Gastroesophageal sphincter (tissue), 4 donors: ENCODE data around the gene CFAP73. TPM values are rescaled to one million over a fixed set of nuclear protein-coding genes. Genes with fewer than 3 reads are reported as not detected.
"Not testable (repeated sequence)": the region's sequence is repeated elsewhere in the genome, so short reads cannot be mapped to it uniquely, and the experiment has no call there.

Source experiments
- ATAC-seq: fragments of 150-250 bp; one replicate; pipeline ENCODE4 v1.9.1; 2016; ENCODE audit warnings: mild to moderate bottlenecking, moderate library complexity
- H3K27ac ChIP-seq, 4 donors: fragments of 200-600 bp; sonication (generic) in 3 of 4; 1 replicate in 3 of 4; 2 replicates in 1 of 4; pipeline ENCODE4 v1.5.1; 2016 to 2019
- H3K27me3 ChIP-seq: fragments of 200-600 bp; sonication (generic); one replicate; pipeline ENCODE4 v1.5.1; 2019
- H3K36me3 ChIP-seq, 2 donors: fragments of 200-600 bp; sonication (generic); one replicate each; pipeline ENCODE4 v1.5.1; 2019; ENCODE audit warnings: control low read depth in 1 of 2
- H3K4me1 ChIP-seq, 3 donors: fragments of 200-600 bp; sonication (generic); 1 replicate in 2 of 3; 2 replicates in 1 of 3; pipeline ENCODE4 v1.5.1; 2016 to 2019; ENCODE audit warnings: control low read depth in 2 of 3
- H3K4me3 ChIP-seq, 2 donors: fragments of 200-600 bp; sonication (generic); one replicate each; pipeline ENCODE4 v1.5.1; 2019; ENCODE audit warnings: mild to moderate bottlenecking in 1 of 2, moderate library complexity in 1 of 2
- H3K9me3 ChIP-seq, 3 donors: fragments of 200-600 bp; sonication (generic); one replicate each; pipeline ENCODE4 v1.5.1; 2017 to 2019; ENCODE audit warnings: control low read depth in 2 of 3
- EP300 ChIP-seq: sonication (generic); formaldehyde crosslinking; IDR thresholded peaks from one replicate; pipeline ENCODE4 v1.6.1; 2017; ENCODE audit warnings: antibody characterized with exemption, mild to moderate bottlenecking
- POLR2A ChIP-seq, 2 donors: fragments of 450-650 bp; IDR thresholded peaks; one replicate each; pipeline ENCODE4 v1.6.1; 2017; ENCODE audit warnings: antibody characterized with exemption in 2 of 2, mild to moderate bottlenecking in 2 of 2, moderate library complexity in 1 of 2
- POLR2AphosphoS5 ChIP-seq: sonication (generic); formaldehyde crosslinking; IDR thresholded peaks from one replicate; pipeline ENCODE4 v1.6.1; 2017; ENCODE audit warnings: antibody characterized with exemption
- WGBS, 2 donors: methylation state at CpG; one replicate each; pipeline ENCODE4 v1.1.5; 2018; ENCODE audit warnings: low coverage in 1 of 2; 5-methylcytosine and 5-hydroxymethylcytosine counted together
- total RNA-seq, 4 donors: library from RNA; depleted of rRNA; stranded (reverse); fragments of >200 nt; gene quantifications; one replicate each; pipeline ENCODE4 v1.1.0, GENCODE V29; 2016
- TF ChIP-seq, protein P1 (sequence below), 4 experiments: fragments of 200-600 bp in 2 of 4; fragments of 450-650 bp in 2 of 4; sonication (generic) in 1 of 4; IDR thresholded peaks; one replicate each; pipeline ENCODE4 v1.5.1; 2017 to 2019; ENCODE audit warnings: antibody characterized with exemption in 4 of 4, mild to moderate bottlenecking in 2 of 4, moderate library complexity in 2 of 4

Gene CFAP73
- total RNA-seq, 4 donors from 2014 or later: not detected

DNA sequence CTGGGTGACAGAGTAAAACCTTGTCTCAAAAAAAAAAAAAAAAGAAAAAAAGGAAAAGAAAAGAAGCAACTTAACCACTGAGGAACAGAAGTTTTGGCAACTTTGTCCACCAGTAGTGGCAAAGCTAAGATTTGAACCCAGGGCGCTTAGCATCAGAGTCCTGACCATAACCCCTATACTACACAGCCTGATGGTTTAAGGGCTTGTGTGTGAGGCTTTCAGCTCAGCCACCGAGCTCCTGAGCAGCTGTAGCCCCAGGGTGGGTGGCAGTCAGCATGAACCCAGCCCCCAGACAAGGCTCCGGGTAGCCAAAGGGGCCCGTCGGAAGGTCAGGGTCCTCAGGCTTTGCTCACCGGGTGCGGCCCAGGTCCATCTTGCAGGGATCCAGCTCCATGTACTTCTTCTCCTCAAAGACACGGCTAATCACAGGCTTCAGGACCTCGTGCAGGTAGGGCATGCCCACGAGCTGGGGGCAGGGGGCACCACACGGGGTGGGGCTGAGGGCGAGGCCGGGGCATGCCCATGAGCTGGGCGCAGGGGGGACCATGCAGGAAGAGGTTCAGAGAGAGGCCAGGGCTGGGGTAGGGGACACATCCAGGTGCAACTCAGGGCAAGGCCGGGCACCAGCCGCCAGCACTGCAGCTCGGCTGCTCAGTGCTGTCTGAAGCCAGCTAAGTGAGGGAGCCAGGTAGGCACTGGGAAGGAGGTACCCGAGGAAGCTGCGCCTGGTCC, 34.9 kb upstream of the CFAP73 start:
- H3K4me3 ChIP-seq: no peak overlapping the region
- ATAC-seq: no peak
- peaks cover 59% of the 10 kb centered on the region for H3K27me3 ChIP-seq
- TF ChIP-seq EP300: no peak
- no peak overlapping the region for H3K27ac ChIP-seq
- no peaks in the 10 kb centered on the region for H3K9me3 ChIP-seq
- 83% methylated on average over 1 of the region's 19 CpGs; no CpG with 5 or more reads in 1 of the 2 donors for WGBS, 2 donors
- H3K4me1 ChIP-seq: no peaks in the 10 kb centered on the region
- H3K36me3 ChIP-seq: no peaks in the 10 kb centered on the region

DNA sequence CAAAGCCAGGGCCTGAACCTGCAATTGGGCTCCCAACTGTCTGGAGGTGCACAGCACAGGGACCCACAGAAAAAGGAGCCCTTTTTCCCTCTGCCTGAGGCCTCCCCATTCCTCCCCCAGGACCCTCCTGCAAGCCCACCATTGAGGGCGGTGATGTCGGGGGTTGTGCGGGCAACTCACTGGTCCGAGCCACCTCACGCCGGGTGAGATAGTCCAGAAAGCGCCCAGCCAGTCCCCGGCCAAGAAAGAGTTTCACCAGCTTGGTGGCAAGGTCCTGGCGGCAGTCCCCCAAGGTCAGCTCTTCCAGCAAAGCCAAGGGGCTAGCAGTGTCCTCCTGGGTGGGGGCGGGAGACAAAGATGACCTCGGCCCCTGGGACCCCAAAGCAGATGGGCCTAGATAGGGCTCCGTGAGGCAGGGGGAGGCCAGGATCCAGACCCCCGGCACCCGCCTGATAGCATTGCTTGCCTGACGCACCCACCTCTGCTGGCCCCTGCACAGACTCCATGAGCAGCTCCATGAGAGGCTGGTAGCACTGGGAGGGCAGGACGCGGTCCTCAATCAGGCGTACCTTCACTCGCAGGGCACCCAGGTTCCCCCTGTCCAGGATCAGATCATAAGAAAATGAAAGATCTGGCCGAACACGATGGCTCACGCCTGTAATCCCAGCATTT, 33.9 kb upstream of the CFAP73 start:
- WGBS, 2 donors: 94% methylated on average over 3 of the region's 22 CpGs; no CpG with 5 or more reads in 1 of the 2 donors
- Histone ChIP-seq H3K27me3 (peaks cover 69% of the 10 kb centered on the region), H3K4me1 (no peaks in the 10 kb centered on the region), H3K4me3 (no peak overlapping the region), H3K27ac (no peak overlapping the region), H3K9me3 (no peaks in the 10 kb centered on the region), H3K36me3 (no peaks in the 10 kb centered on the region)
- TF ChIP-seq POLR2AphosphoS5 (no peak), POLR2A (IDR thresholded peaks at IDR 0.05) (no peak), EP300 (no peak)
- TF ChIP-seq, protein P1, sequence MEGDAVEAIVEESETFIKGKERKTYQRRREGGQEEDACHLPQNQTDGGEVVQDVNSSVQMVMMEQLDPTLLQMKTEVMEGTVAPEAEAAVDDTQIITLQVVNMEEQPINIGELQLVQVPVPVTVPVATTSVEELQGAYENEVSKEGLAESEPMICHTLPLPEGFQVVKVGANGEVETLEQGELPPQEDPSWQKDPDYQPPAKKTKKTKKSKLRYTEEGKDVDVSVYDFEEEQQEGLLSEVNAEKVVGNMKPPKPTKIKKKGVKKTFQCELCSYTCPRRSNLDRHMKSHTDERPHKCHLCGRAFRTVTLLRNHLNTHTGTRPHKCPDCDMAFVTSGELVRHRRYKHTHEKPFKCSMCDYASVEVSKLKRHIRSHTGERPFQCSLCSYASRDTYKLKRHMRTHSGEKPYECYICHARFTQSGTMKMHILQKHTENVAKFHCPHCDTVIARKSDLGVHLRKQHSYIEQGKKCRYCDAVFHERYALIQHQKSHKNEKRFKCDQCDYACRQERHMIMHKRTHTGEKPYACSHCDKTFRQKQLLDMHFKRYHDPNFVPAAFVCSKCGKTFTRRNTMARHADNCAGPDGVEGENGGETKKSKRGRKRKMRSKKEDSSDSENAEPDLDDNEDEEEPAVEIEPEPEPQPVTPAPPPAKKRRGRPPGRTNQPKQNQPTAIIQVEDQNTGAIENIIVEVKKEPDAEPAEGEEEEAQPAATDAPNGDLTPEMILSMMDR (IDR thresholded peaks at IDR 0.05): no peak
- ATAC-seq: no peak

DNA sequence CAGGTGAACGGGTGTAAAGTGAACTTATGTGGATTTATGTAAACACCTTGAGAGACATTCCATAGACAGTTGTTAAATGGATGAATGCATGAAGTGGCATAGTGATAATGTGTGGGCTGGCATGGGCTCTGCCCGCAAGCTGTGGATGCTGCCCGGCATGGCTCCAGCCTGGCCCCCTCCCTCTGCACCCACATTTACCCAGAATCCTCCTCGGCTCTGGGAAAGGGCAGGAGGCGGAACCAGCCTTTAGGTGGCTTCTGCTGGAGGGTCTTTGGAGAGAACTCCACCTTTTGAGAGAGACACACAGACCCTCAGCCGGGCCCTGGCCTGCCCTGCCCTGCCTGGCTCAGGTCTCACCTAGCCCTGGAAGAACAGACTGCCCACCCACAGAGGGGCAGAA, 32.6 kb upstream of the CFAP73 start:
- 47 to 53% methylated on average over 3 of the region's 6 CpGs for WGBS, 2 donors
- ATAC-seq: no peak
- H3K4me1 ChIP-seq: no peaks in the 10 kb centered on the region
- no peaks in the 10 kb centered on the region for H3K36me3 ChIP-seq
- no peak overlapping the region for H3K27ac ChIP-seq
- H3K27me3 ChIP-seq: peaks cover 75% of the 10 kb centered on the region
- H3K4me3 ChIP-seq: no peak overlapping the region
- no peaks in the 10 kb centered on the region for H3K9me3 ChIP-seq
- TF ChIP-seq POLR2AphosphoS5 (no peak), POLR2A (IDR thresholded peaks at IDR 0.05) (no peak), EP300 (no peak)
- TF ChIP-seq, protein P1 (IDR thresholded peaks at IDR 0.05): no peak

DNA sequence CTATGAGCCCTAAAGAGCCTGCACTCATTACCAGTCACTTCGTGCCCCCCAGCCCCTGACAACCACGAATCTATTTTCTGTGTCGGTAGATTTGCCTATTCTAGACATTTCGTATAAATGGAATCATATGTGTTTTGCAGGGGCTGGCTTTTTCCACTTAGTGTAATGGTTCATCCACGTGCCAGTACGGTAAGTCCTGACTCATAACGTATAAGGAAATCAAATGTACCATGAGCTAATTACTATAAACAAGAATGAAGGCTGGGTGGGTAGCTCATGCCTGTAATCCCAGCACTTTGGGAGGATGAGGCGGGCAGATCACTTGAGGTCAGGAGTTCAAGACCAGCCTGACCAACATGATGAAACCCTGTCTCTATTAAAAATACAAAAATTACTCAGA, 31.8 kb upstream of the CFAP73 start:
- H3K36me3 ChIP-seq, H3K4me3 ChIP-seq, H3K9me3 ChIP-seq, H3K27ac ChIP-seq, ATAC-seq, H3K4me1 ChIP-seq: not testable (repeated sequence)
- 50 to 68% methylated on average over 8 of the region's 8 CpGs for WGBS, 2 donors
- H3K27me3 ChIP-seq: peaks cover 68% of the 10 kb centered on the region

DNA sequence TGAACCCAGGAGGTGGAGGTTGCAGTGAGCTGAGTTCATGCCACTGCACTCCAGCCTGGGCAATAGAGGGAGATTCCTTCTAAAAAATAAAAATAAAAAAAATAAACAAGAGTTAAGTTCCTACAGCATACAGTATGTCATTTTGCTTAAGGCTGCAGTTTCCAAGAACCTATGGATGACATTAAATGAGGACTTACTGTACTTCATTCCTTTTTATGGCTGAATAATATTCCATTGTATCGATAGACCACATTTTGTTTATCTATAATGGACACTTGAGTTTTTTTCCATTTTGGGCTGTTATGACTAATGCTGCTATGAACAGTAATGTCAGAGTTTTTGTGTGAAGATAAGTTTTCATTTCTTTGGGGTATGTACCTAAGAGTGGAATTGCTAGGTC, 31.4 kb upstream of the CFAP73 start:
- no peak for ATAC-seq
- Histone ChIP-seq H3K27me3 (peaks cover 63% of the 10 kb centered on the region), H3K36me3 (no peaks in the 10 kb centered on the region), H3K9me3 (peaks cover 0 to 9% (median 0%) of the 10 kb centered on the region in 3 donors), H3K4me1 (no peaks in the 10 kb centered on the region), H3K4me3 (no peak overlapping the region), H3K27ac (no peak overlapping the region)
- 91 to 100% methylated on average over 1 of the region's 1 CpG for WGBS, 2 donors
- TF ChIP-seq POLR2A (IDR thresholded peaks at IDR 0.05) (no peak), POLR2AphosphoS5 (no peak), EP300 (no peak)
- TF ChIP-seq, protein P1 (IDR thresholded peaks at IDR 0.05): no peak
